ENCODE data around the gene SNTG2.

The SNTG2 gene

GRCh38 chr2:964562-964961 is 13.9 kb downstream of the SNTG2 start:
- DNase-seq (ENCODE audit: low read depth in 1 of 2, low spot score in 1 of 2): no peak
- no peak for TF ChIP-seq JUND (IDR thresholded peaks at IDR 0.05; ENCODE audit: low read depth)
- in situ Hi-C loops (cut with HindIII; ENCODE audit: low pct_unique_long_range_greater_than_20kb, low sequenced_read_pairs): no loop called here

- no peak for DNase-seq (ENCODE audit: low read depth in 1 of 2, low spot score in 1 of 2)
- in situ Hi-C loops (cut with HindIII; ENCODE audit: low pct_unique_long_range_greater_than_20kb, low sequenced_read_pairs): no loop called here
- no peak for TF ChIP-seq JUND (IDR thresholded peaks at IDR 0.05; ENCODE audit: low read depth)
Observed at GRCh38 chr2:965640-966147, 15.0 kb downstream of the SNTG2 start.

GRCh38 chr2:973129-973528 is 22.5 kb downstream of the SNTG2 start:
- in situ Hi-C loops (cut with HindIII; ENCODE audit: low pct_unique_long_range_greater_than_20kb, low sequenced_read_pairs): no loop called here
- TF ChIP-seq JUND (IDR thresholded peaks at IDR 0.05; ENCODE audit: low read depth): no peak
- no peak for DNase-seq (ENCODE audit: low read depth in 1 of 2, low spot score in 1 of 2)

GRCh38 chr2:974054-974453 is 23.4 kb downstream of the SNTG2 start:
- no peak for DNase-seq (ENCODE audit: low read depth in 1 of 2, low spot score in 1 of 2)
- in situ Hi-C loops (cut with HindIII; ENCODE audit: low pct_unique_long_range_greater_than_20kb, low sequenced_read_pairs): no loop called here
- TF ChIP-seq JUND (IDR thresholded peaks at IDR 0.05; ENCODE audit: low read depth): no peak

GRCh38 chr2:974502-974901 is 23.9 kb downstream of the SNTG2 start:
- in situ Hi-C loops (cut with HindIII; ENCODE audit: low pct_unique_long_range_greater_than_20kb, low sequenced_read_pairs): no loop called here
- no peak for TF ChIP-seq JUND (IDR thresholded peaks at IDR 0.05; ENCODE audit: low read depth)
- no peak for DNase-seq (ENCODE audit: low read depth in 1 of 2, low spot score in 1 of 2)

GRCh38 chr2:975095-975494 is 24.4 kb downstream of the SNTG2 start:
- in situ Hi-C loops (cut with HindIII; ENCODE audit: low pct_unique_long_range_greater_than_20kb, low sequenced_read_pairs): no loop called here
- no peak for DNase-seq (ENCODE audit: low read depth in 1 of 2, low spot score in 1 of 2)
- no peak for TF ChIP-seq JUND (IDR thresholded peaks at IDR 0.05; ENCODE audit: low read depth)

GRCh38 chr2:979069-979928 is 28.6 kb downstream of the SNTG2 start:
- no peak for TF ChIP-seq JUND (IDR thresholded peaks at IDR 0.05; ENCODE audit: low read depth)
- in situ Hi-C loops (cut with HindIII; ENCODE audit: low pct_unique_long_range_greater_than_20kb, low sequenced_read_pairs): no loop called here
- DNase-seq (ENCODE audit: low read depth in 1 of 2, low spot score in 1 of 2): no peak

- in situ Hi-C loops (cut with HindIII; ENCODE audit: low pct_unique_long_range_greater_than_20kb, low sequenced_read_pairs): no loop called here
- no peak for TF ChIP-seq JUND (IDR thresholded peaks at IDR 0.05; ENCODE audit: low read depth)
- no peak for DNase-seq (ENCODE audit: low read depth in 1 of 2, low spot score in 1 of 2)
Observed at GRCh38 chr2:980176-980575, 29.5 kb downstream of the SNTG2 start.

- no peak for DNase-seq (ENCODE audit: low read depth in 1 of 2, low spot score in 1 of 2)
- TF ChIP-seq JUND (IDR thresholded peaks at IDR 0.05; ENCODE audit: low read depth): no peak
- in situ Hi-C loops (cut with HindIII; ENCODE audit: low pct_unique_long_range_greater_than_20kb, low sequenced_read_pairs): no loop called here
Observed at GRCh38 chr2:981258-981657, 30.6 kb downstream of the SNTG2 start.

GRCh38 chr2:981759-982158 is 31.1 kb downstream of the SNTG2 start:
- DNase-seq (ENCODE audit: low read depth in 1 of 2, low spot score in 1 of 2): no peak
- in situ Hi-C loops (cut with HindIII; ENCODE audit: low pct_unique_long_range_greater_than_20kb, low sequenced_read_pairs): no loop called here

GRCh38 chr2:985317-985898 is 34.8 kb downstream of the SNTG2 start:
- no peak for DNase-seq (ENCODE audit: low read depth in 1 of 2, low spot score in 1 of 2)
- no peak for TF ChIP-seq JUND (IDR thresholded peaks at IDR 0.05; ENCODE audit: low read depth)
- in situ Hi-C loops (cut with HindIII; ENCODE audit: low pct_unique_long_range_greater_than_20kb, low sequenced_read_pairs): no loop called here

More at GRCh38 chr2:981759-982158, 31.1 kb downstream of the SNTG2 start:
- TF ChIP-seq JUND (IDR thresholded peaks at IDR 0.05; ENCODE audit: low read depth): no peak

GRCh38 chr2:987789-988188 is 37.1 kb downstream of the SNTG2 start:
- in situ Hi-C loops (cut with HindIII; ENCODE audit: low pct_unique_long_range_greater_than_20kb, low sequenced_read_pairs): no loop called here
- DNase-seq (ENCODE audit: low read depth in 1 of 2, low spot score in 1 of 2): no peak
- no peak for TF ChIP-seq JUND (IDR thresholded peaks at IDR 0.05; ENCODE audit: low read depth)

- TF ChIP-seq JUND (IDR thresholded peaks at IDR 0.05; ENCODE audit: low read depth): no peak
- no peak for DNase-seq (ENCODE audit: low read depth in 1 of 2, low spot score in 1 of 2)
- in situ Hi-C loops (cut with HindIII; ENCODE audit: low pct_unique_long_range_greater_than_20kb, low sequenced_read_pairs): no loop called here
Observed at GRCh38 chr2:989781-990467, 39.3 kb downstream of the SNTG2 start.

All from T47D (cell line).